K562 (cell line): Measurements from ENCODE around the gene SOST. TPM values are rescaled to one million over a fixed set of nuclear protein-coding genes. Genes with fewer than 3 reads are reported as not detected.

Experiments
- ATAC-seq: fragments of 200-7000 bp; cut with Tn5 transposase; 3 replicates; pipeline ENCODE4 v1.9.1; 2020; ENCODE audit warnings: moderate library complexity
- BruUV-seq: library from RNA; stranded (reverse); fragments of 400-500 nt; replicated peaks from 2 replicates; lab custom pipeline; 2021; lab: Mats Ljungman, UMichigan
- CTCF ChIA-PET: fragments of 300-600 bp; formaldehyde crosslinking; extraction: SDS; loops from one replicate; lab custom pipeline; 2021; ENCODE audit warnings: low intra/inter-chr PET ratio; lab: Yijun Ruan, JAX
- POLR2A ChIA-PET: fragments of 300-600, 350-650 bp; sonication (Branson Sonifier 250); formaldehyde crosslinking; extraction: SDS; loops from one replicate; lab custom pipeline; 2021; ENCODE audit warnings: antibody characterized with exemption, inconsistent platforms; lab: Yijun Ruan, JAX
- DNase-seq, 4 experiments: peaks; one replicate each; pipeline versions ENCODE4 v3.0.0 to v3.0.0-alpha.2; 2011 to 2018; ENCODE audit warnings: low spot score in 3 of 4, mixed read lengths in 3 of 4; ENCODE audit errors: extremely low read depth in 1 of 4
- FAIRE-seq: peaks from 2 replicates; lab custom pipeline; 2011; peaks lifted over from hg19 to GRCh38; lab: Jason Lieb, UNC
- H2AFZ ChIP-seq: 2 replicates; pipeline ENCODE4 v1.6.0; 2011; ENCODE audit warnings: low read depth, low read length, control low read depth, inconsistent platforms
- H3K27ac ChIP-seq: fragments of 200-600 bp; 3 replicates; pipeline ENCODE4 v1.8.0; 2011; ENCODE audit warnings: low read depth, mild to moderate bottlenecking, control low read depth, inconsistent platforms, low read length, moderate library complexity, mixed read lengths; ENCODE audit errors: extremely low read depth
- H3K27me3 ChIP-seq, 2 experiments: fragments of 300-600 bp in 1 of 2; 2 replicates in 1 of 2; 3 replicates in 1 of 2; pipeline versions ENCODE4 v1.6.0 to v1.8.0; 2011; ENCODE audit warnings: inconsistent platforms in 2 of 2, low read length in 2 of 2, mild to moderate bottlenecking in 1 of 2, mixed read lengths in 1 of 2, moderate library complexity in 1 of 2; ENCODE audit not compliant: control insufficient read depth in 2 of 2, insufficient read depth in 2 of 2
- H3K36me3 ChIP-seq: fragments of 300-600 bp; 3 replicates; pipeline ENCODE4 v1.8.0; 2011; ENCODE audit warnings: mild to moderate bottlenecking, low read length, inconsistent platforms; ENCODE audit not compliant: control insufficient read depth, insufficient read depth
- H3K4me1 ChIP-seq, 2 experiments: fragments of 200-600 bp in 1 of 2; replicated peaks in 1 of 2; 2 replicates in 1 of 2; 3 replicates in 1 of 2; pipeline versions ENCODE4 v1.5.1 to v1.8.0; 2011; ENCODE audit warnings: inconsistent platforms in 2 of 2, low read length in 2 of 2, mild to moderate bottlenecking in 1 of 2, mixed read lengths in 1 of 2, moderate library complexity in 1 of 2; ENCODE audit not compliant: control insufficient read depth in 2 of 2, insufficient read depth in 2 of 2
- H3K4me2 ChIP-seq: 2 replicates; pipeline ENCODE4 v1.6.1; 2011; ENCODE audit warnings: low read length, control low read depth, inconsistent platforms, mixed read lengths; ENCODE audit not compliant: insufficient read depth
- H3K4me3 ChIP-seq: fragments of 200-600 bp; sonication (generic), shearing (Covaris generic); 2 replicates; pipeline ENCODE4 v1.5.1; 2016; ENCODE audit warnings: control low read depth, inconsistent platforms
- H3K79me2 ChIP-seq: fragments of 200-600 bp; 3 replicates; pipeline ENCODE4 v1.8.0; 2011; ENCODE audit warnings: low read length, inconsistent platforms; ENCODE audit not compliant: control insufficient read depth, insufficient read depth
- H3K9ac ChIP-seq, 2 experiments: 2 replicates each; pipeline versions ENCODE4 v1.6.0 to v1.6.1; 2011; ENCODE audit warnings: low read depth in 2 of 2, low read length in 2 of 2, control low read depth in 1 of 2, inconsistent platforms in 1 of 2, mild to moderate bottlenecking in 1 of 2, mixed read lengths in 1 of 2; ENCODE audit not compliant: insufficient read depth in 1 of 2
- H3K9me1 ChIP-seq: one replicate; pipeline ENCODE4 v1.6.0; 2011; ENCODE audit warnings: inconsistent platforms, mild to moderate bottlenecking, low read length, moderate library complexity; ENCODE audit not compliant: control insufficient read depth, insufficient read depth
- H3K9me3 ChIP-seq: replicated peaks from 2 replicates; pipeline ENCODE4 v1.5.1; 2011; ENCODE audit warnings: low read depth, low read length, inconsistent platforms; ENCODE audit not compliant: control insufficient read depth, insufficient read depth
- H4K20me1 ChIP-seq: replicated peaks from 2 replicates; pipeline ENCODE4 v1.6.1; 2011; ENCODE audit warnings: low read length, inconsistent platforms, mixed read lengths; ENCODE audit not compliant: control insufficient read depth, insufficient read depth
- CC2D1A ChIP-seq: fragments of 450-650 bp; IDR thresholded peaks from 2 replicates; pipeline ENCODE4 v1.6.1; 2017; ENCODE audit warnings: mild to moderate bottlenecking
- TEAD4 ChIP-seq, 2 experiments: sonication (generic) in 1 of 2; formaldehyde crosslinking in 1 of 2; IDR thresholded peaks; 2 replicates each; pipeline versions ENCODE4 v1.6.1 to v1.8.0; 2012 to 2022; ENCODE audit warnings: borderline replicate concordance in 1 of 2, inconsistent platforms in 1 of 2, low read length in 1 of 2, mild to moderate bottlenecking in 1 of 2, missing genetic modification reagents in 1 of 2
- ZNF224 ChIP-seq: sonication (generic); formaldehyde crosslinking; IDR thresholded peaks from 2 replicates; pipeline ENCODE4 v1.8.0; 2022; ENCODE audit warnings: mild to moderate bottlenecking, missing genetic modification reagents
- WGBS: fragments of 100-300 bp; shearing (Covaris generic); methylation state at CpG from one replicate; pipeline ENCODE4 v1.1.6; 2016; ENCODE audit warnings: low coverage, mixed read lengths; ENCODE audit not compliant: insufficient coverage; ENCODE audit errors: missing lambda C conversion rate; 5-methylcytosine and 5-hydroxymethylcytosine counted together
- in situ Hi-C: fragments of 300-500 bp; cut with MboI; formaldehyde crosslinking; loops from 4 replicates; pipeline ENCODE4 v1.15.0; 2018; ENCODE audit warnings: inconsistent platforms, mixed read lengths
- intact Hi-C: fragments of 100-400 bp; cut with micrococcal nuclease; formaldehyde crosslinking; loops from 2 replicates; pipeline ENCODE4 v1.14.2; 2022
- polyA plus RNA-seq, 8 experiments: library from polyadenylated mRNA; depleted of rRNA in 4 of 8; stranded (reverse) in 5 of 8; unstranded in 3 of 8; fragments of >200 nt; fragmentation: Nextera tagmentation in 2 of 8; fragmentation: Illumina TruSeq in 1 of 8; extraction: Ambion mirVana in 2 of 8; extraction: Trizol in 1 of 8; gene quantifications; 2 replicates each; pipeline versions ENCODE4 v1.2.1 to v1.2.3, GENCODE V29; 2011 to 2014; ENCODE audit warnings: inconsistent platforms in 1 of 8, missing spikeins in 1 of 8
- total RNA-seq, 7 experiments: library from RNA; depleted of rRNA in 6 of 7; stranded (reverse); fragments of >200 nt in 6 of 7; fragmentation: Illumina TruSeq in 2 of 7; extraction: Trizol in 2 of 7; gene quantifications; 2 replicates each; pipeline versions ENCODE4 v1.2.1 to v1.2.3, GENCODE V29; 2011 to 2021; ENCODE audit warnings: low replicate concordance in 1 of 7
- TF ChIP-seq, protein P1 (sequence below): sonication (generic); formaldehyde crosslinking; IDR thresholded peaks from 2 replicates; pipeline ENCODE4 v1.8.0; 2022; ENCODE audit warnings: mild to moderate bottlenecking, low read depth, missing genetic modification reagents
- TF ChIP-seq, protein P2 (sequence below): fragments of 450-650 bp; IDR thresholded peaks from 2 replicates; pipeline ENCODE4 v1.6.1; 2016; ENCODE audit warnings: mild to moderate bottlenecking, moderate library complexity

Gene SOST
- total and polyA plus RNA-seq, 9 of the 15 experiments (the other 6 are each of a cell fraction or from before 2014, with no cell fraction given) = not detected

DNA sequence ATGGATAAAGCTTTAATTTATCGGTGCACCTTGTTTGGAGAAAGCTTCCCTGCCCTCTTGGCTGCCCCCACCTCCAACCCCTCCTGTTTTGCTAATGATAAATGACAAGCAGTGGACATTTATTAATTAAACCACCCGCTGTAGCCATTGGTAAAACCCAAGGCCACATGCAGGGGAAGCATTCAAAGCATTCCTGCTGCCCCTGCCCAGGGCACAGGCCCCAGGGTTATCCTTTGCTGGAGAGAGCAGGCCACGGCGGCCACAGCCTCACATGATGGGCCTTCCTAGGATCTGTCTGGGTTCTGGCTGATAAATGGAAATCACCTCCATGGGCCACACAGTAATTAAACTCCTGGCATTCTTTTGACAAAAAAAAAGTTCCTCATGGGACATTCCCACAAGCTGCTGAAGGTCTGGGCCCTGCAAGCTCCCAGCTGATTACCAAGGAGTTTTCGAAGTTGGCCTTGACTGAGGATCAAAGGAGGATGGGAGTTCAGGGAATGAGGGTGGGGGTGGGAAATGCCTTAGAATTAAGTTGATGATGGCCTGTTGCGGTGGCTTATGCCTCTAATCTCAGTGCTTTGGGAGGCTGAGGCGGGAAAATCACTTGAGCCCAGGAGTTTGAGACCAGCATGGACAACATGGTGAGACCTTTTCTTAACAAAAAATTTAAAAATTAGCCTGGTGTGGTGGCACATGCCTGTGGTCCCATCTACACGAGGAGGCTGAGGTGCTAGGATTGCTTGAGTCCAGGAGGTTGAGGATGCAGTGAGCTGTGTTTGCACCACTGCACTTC is 35.5 kb downstream of the SOST start:
- Histone ChIP-seq H4K20me1 (no peaks in the 10 kb centered on the region), H3K9me1 (no peaks in the 10 kb centered on the region), H3K4me3 (no peak overlapping the region), H2AFZ (no peak overlapping the region), H3K79me2 (no peaks in the 10 kb centered on the region), H3K36me3 (no peaks in the 10 kb centered on the region), H3K27me3 (peaks cover 2 to 13% of the 10 kb centered on the region in 2 experiments; a peak in 3 of 5 replicates), H3K4me1 (peaks cover 7 to 14% of the 10 kb centered on the region in 2 experiments), H3K9me3 (no peaks in the 10 kb centered on the region), H3K9ac (no peak overlapping the region), H3K27ac (no peak overlapping the region), H3K4me2 (no peak overlapping the region)
- intact Hi-C loops = no loop called here
- BruUV-seq = no TSS peak
- TF ChIP-seq, protein P1, sequence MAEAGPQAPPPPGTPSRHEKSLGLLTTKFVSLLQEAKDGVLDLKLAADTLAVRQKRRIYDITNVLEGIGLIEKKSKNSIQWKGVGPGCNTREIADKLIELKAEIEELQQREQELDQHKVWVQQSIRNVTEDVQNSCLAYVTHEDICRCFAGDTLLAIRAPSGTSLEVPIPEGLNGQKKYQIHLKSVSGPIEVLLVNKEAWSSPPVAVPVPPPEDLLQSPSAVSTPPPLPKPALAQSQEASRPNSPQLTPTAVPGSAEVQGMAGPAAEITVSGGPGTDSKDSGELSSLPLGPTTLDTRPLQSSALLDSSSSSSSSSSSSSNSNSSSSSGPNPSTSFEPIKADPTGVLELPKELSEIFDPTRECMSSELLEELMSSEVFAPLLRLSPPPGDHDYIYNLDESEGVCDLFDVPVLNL (CRISPR knock-in tag) = no peak
- TF ChIP-seq CC2D1A (no peak), ZNF224 (CRISPR knock-in tag) (no peak), TEAD4 (IDR thresholded peaks at IDR 0.05; ENCODE audit: low read length) (no peak), TEAD4 (CRISPR knock-in tag; IDR thresholded peaks at IDR 0.05; ENCODE audit: borderline replicate concordance) (no peak)
- TF ChIP-seq, protein P2, sequence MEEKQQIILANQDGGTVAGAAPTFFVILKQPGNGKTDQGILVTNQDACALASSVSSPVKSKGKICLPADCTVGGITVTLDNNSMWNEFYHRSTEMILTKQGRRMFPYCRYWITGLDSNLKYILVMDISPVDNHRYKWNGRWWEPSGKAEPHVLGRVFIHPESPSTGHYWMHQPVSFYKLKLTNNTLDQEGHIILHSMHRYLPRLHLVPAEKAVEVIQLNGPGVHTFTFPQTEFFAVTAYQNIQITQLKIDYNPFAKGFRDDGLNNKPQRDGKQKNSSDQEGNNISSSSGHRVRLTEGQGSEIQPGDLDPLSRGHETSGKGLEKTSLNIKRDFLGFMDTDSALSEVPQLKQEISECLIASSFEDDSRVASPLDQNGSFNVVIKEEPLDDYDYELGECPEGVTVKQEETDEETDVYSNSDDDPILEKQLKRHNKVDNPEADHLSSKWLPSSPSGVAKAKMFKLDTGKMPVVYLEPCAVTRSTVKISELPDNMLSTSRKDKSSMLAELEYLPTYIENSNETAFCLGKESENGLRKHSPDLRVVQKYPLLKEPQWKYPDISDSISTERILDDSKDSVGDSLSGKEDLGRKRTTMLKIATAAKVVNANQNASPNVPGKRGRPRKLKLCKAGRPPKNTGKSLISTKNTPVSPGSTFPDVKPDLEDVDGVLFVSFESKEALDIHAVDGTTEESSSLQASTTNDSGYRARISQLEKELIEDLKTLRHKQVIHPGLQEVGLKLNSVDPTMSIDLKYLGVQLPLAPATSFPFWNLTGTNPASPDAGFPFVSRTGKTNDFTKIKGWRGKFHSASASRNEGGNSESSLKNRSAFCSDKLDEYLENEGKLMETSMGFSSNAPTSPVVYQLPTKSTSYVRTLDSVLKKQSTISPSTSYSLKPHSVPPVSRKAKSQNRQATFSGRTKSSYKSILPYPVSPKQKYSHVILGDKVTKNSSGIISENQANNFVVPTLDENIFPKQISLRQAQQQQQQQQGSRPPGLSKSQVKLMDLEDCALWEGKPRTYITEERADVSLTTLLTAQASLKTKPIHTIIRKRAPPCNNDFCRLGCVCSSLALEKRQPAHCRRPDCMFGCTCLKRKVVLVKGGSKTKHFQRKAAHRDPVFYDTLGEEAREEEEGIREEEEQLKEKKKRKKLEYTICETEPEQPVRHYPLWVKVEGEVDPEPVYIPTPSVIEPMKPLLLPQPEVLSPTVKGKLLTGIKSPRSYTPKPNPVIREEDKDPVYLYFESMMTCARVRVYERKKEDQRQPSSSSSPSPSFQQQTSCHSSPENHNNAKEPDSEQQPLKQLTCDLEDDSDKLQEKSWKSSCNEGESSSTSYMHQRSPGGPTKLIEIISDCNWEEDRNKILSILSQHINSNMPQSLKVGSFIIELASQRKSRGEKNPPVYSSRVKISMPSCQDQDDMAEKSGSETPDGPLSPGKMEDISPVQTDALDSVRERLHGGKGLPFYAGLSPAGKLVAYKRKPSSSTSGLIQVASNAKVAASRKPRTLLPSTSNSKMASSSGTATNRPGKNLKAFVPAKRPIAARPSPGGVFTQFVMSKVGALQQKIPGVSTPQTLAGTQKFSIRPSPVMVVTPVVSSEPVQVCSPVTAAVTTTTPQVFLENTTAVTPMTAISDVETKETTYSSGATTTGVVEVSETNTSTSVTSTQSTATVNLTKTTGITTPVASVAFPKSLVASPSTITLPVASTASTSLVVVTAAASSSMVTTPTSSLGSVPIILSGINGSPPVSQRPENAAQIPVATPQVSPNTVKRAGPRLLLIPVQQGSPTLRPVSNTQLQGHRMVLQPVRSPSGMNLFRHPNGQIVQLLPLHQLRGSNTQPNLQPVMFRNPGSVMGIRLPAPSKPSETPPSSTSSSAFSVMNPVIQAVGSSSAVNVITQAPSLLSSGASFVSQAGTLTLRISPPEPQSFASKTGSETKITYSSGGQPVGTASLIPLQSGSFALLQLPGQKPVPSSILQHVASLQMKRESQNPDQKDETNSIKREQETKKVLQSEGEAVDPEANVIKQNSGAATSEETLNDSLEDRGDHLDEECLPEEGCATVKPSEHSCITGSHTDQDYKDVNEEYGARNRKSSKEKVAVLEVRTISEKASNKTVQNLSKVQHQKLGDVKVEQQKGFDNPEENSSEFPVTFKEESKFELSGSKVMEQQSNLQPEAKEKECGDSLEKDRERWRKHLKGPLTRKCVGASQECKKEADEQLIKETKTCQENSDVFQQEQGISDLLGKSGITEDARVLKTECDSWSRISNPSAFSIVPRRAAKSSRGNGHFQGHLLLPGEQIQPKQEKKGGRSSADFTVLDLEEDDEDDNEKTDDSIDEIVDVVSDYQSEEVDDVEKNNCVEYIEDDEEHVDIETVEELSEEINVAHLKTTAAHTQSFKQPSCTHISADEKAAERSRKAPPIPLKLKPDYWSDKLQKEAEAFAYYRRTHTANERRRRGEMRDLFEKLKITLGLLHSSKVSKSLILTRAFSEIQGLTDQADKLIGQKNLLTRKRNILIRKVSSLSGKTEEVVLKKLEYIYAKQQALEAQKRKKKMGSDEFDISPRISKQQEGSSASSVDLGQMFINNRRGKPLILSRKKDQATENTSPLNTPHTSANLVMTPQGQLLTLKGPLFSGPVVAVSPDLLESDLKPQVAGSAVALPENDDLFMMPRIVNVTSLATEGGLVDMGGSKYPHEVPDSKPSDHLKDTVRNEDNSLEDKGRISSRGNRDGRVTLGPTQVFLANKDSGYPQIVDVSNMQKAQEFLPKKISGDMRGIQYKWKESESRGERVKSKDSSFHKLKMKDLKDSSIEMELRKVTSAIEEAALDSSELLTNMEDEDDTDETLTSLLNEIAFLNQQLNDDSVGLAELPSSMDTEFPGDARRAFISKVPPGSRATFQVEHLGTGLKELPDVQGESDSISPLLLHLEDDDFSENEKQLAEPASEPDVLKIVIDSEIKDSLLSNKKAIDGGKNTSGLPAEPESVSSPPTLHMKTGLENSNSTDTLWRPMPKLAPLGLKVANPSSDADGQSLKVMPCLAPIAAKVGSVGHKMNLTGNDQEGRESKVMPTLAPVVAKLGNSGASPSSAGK = peak; percentile 53
- no peak for FAIRE-seq
- 32% methylated on average over 8 of the region's 8 CpGs for WGBS
- no peak for DNase-seq
- ChIA-PET CTCF (no interaction called here), POLR2A (interaction anchor here (0.7 kb wide), 1 partner anchor 57 kb away, joined by 3 read pairs; no protein-coding TSS in a partner anchor)
- in situ Hi-C loops = no loop called here
- no peak for ATAC-seq
